Nucleus accumbens (tissue), 56 donors: Measurements from ENCODE around the gene C1orf210.

Experiments used
- DNase-seq, 56 donors: peaks; one replicate each; lab custom pipeline; 2025; lab: John Stamatoyannopoulos, UW

The C1orf210 gene

GRCh38 chr1:43296207-43296606 lies 10.8 kb upstream of the C1orf210 start:
- no peak for DNase-seq

GRCh38 chr1:43294761-43295160 lies 9.4 kb upstream of the C1orf210 start:
- peak in 3 of 56 donors; percentile 53 to 54 (median 53) for DNase-seq

GRCh38 chr1:43293896-43294760 lies 8.7 kb upstream of the C1orf210 start:
- peak in 49 of 56 donors; percentile 8 to 85 (median 54) for DNase-seq

- no peak for DNase-seq
Measured at GRCh38 chr1:43293176-43293575, 7.8 kb upstream of the C1orf210 start.

- no peak for DNase-seq
Measured at GRCh38 chr1:43292679-43293078, 7.3 kb upstream of the C1orf210 start.

- DNase-seq, result no peak
Measured at GRCh38 chr1:43292216-43292615, 6.8 kb upstream of the C1orf210 start.

GRCh38 chr1:43288785-43289706 lies 3.7 kb upstream of the C1orf210 start:
- no peak for DNase-seq

- peak in 3 of 56 donors; percentile 17 to 43 (median 29) for DNase-seq
Measured at GRCh38 chr1:43288058-43288784, 2.8 kb upstream of the C1orf210 start.

- no peak for DNase-seq
Measured at GRCh38 chr1:43286533-43286932, 1.2 kb upstream of the C1orf210 start.

- no peak for DNase-seq
Measured at GRCh38 chr1:43286115-43286514, 734 bp upstream of the C1orf210 start.

- no peak for DNase-seq
Measured at GRCh38 chr1:43284546-43285110, 753 bp downstream of the C1orf210 start.

- DNase-seq, result no peak
Measured at GRCh38 chr1:43284065-43284464, 1.3 kb downstream of the C1orf210 start.

- no peak for DNase-seq
Measured at GRCh38 chr1:43282220-43283195, 2.9 kb downstream of the C1orf210 start.

- no peak for DNase-seq
Measured at GRCh38 chr1:43280692-43281091, 4.7 kb downstream of the C1orf210 start.

GRCh38 chr1:43279666-43280065 lies 5.7 kb downstream of the C1orf210 start:
- no peak for DNase-seq

- DNase-seq, result no peak
Measured at GRCh38 chr1:43279161-43279560, 6.2 kb downstream of the C1orf210 start.

- no peak for DNase-seq
Measured at GRCh38 chr1:43277116-43277876, 8.1 kb downstream of the C1orf210 start.

GRCh38 chr1:43276673-43277072 lies 8.7 kb downstream of the C1orf210 start:
- DNase-seq, result no peak
